ES-I3 (cell line): ENCODE results near the gene IQGAP3.

ENCODE experiments used
- H3K36me3 ChIP-seq: 2 replicates; pipeline ENCODE4 v1.6.1; 2013; ENCODE audit warnings: mild to moderate bottlenecking, low read length, control low read depth, moderate library complexity; ENCODE audit not compliant: insufficient read depth
- H3K4me1 ChIP-seq: 2 replicates; pipeline ENCODE4 v1.6.1; 2013; ENCODE audit warnings: mild to moderate bottlenecking, control low read depth, low read length; ENCODE audit not compliant: insufficient read depth
- H3K9ac ChIP-seq: 2 replicates; pipeline ENCODE4 v1.6.1; 2013; ENCODE audit warnings: low read depth, mild to moderate bottlenecking, low read length, moderate library complexity
- H3K9me3 ChIP-seq: 2 replicates; pipeline ENCODE4 v1.6.1; 2013; ENCODE audit warnings: mild to moderate bottlenecking, low read length, moderate library complexity; ENCODE audit not compliant: control insufficient read depth, insufficient read depth

The IQGAP3 gene

DNA sequence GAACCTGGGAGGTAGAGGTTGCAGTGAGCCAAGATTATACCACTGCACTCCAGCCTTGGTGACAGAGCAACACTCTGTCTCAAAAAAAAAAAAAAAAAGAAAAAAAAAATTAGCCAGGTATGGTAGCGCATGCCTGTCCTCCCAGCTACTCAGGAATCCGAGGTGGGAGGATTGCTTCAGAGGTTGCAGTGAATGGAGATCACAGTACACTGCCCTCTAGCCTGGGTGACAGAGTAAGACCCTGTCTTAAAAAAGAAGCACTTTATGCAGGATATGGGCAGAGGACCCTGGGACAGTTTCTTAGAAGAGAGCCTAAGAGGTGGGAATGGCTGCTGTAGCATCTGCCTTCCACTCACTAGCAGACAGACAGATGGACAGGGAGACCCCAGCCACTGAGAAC is 23.0 kb downstream of the IQGAP3 start:
- Histone ChIP-seq H3K36me3 (peaks cover 5% of the 10 kb centered on the region), H3K9me3 (no peaks in the 10 kb centered on the region), H3K4me1 (no peaks in the 10 kb centered on the region), H3K9ac (no peak overlapping the region)

DNA sequence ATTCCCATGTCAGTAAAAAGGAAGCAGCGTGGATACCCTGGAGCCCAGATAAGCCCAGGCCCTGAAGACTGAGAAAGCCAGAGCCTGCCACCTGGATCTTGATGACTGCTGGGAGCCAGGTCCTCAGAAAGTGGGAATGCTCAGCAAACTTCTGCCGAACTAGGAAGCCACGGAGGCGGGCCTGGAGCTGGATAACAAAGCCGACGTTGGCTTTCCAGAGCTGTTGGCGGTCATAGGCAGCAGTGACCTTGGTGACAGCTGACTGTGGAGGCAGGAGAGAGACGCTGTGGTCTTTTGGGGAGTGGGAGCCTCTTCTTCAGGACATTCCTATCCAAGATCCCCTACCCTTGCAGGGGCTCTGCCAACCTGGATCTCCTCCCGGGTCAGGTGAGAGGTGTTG is 24.4 kb downstream of the IQGAP3 start:
- H3K4me1 ChIP-seq: no peaks in the 10 kb centered on the region
- H3K36me3 ChIP-seq: peaks cover 4% of the 10 kb centered on the region
- no peaks in the 10 kb centered on the region for H3K9me3 ChIP-seq
- H3K9ac ChIP-seq: no peak overlapping the region

DNA sequence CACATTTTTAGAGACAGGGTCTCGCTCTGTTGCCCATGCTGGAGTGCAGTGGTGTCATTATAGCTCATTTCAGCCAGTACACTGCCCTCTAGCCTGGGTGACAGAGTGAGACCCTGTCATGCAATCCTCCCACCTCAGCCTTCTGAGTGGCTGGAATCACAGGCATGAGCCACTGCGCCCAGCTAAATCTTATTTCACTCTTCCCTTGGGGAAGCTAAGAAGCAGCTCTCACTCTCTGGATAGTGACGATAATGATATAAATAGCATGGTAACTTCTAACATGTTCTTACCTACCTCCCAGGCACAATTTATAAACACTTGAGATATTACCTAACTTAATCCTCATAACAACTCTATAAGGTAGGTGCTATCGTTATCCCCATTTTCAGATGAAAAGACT is 24.9 kb downstream of the IQGAP3 start:
- H3K9me3 ChIP-seq: no peaks in the 10 kb centered on the region
- no peak overlapping the region for H3K9ac ChIP-seq
- H3K36me3 ChIP-seq: peaks cover 4% of the 10 kb centered on the region
- no peaks in the 10 kb centered on the region for H3K4me1 ChIP-seq

DNA sequence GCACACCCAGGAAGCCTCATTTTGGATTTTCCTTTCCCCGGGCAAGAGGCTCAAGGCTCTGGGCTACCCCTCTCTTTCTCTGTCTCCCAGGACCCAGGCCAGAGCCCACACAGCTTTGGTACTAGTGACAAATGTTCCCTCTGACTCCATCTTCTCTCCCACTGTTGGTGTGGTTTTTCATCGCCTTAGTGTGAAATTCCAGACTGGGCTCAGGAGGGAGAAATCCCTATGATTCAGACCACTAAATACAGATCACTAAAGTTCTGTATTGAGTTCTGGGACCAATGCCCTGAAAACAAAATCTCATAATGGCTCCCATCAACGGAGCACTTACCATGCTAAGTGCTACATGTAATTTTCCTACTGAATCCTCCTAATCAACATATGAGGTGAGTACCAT is 26.1 kb downstream of the IQGAP3 start:
- peaks cover 9% of the 10 kb centered on the region for H3K36me3 ChIP-seq
- H3K9me3 ChIP-seq: no peaks in the 10 kb centered on the region
- no peak overlapping the region for H3K9ac ChIP-seq
- H3K4me1 ChIP-seq: no peaks in the 10 kb centered on the region

DNA sequence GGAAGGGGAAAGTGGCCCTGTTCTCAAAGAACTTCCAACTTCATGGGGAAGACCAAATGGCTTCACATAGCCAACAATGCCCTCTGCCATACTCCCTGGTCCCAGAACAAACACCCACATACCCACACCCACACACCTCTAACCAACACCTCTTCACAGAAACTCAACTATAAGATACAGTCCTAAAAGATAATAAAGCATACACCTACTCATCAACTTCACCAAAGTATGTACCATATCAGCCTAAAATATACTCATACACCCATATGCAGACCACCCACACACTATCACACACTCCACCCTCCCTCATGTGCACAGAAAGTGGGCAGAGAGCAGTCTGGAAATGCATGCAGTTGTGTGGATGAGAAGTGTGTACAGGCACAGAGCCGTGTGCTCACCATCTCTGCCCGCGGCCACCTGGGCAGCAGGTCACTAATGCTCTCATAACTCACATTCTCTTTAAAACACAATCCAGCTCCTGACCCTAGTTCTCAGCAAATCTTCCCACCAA is 27.7 kb downstream of the IQGAP3 start:
- H3K9me3 ChIP-seq: no peaks in the 10 kb centered on the region
- peaks cover 11% of the 10 kb centered on the region for H3K36me3 ChIP-seq
- H3K9ac ChIP-seq: no peak overlapping the region
- no peaks in the 10 kb centered on the region for H3K4me1 ChIP-seq

DNA sequence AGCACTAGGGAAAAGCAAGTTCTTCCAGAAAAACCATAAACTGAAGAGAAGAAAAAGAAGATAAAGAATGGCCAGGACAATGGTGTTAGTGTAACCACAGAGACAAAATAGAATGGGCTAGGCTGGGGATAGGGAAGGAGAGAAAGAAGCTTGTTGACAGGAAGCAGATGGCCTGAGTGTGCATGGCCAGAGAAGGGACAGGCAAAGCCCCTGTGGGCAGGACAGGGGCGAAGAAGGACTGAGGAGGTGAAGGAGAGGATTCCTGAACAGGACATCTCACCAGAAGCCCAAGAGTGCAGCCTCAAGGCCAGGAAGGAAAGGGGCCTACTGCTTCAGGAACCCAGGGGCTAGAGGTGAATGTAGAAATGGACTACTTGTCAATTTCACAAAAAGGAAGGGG is 29.3 kb downstream of the IQGAP3 start:
- Histone ChIP-seq H3K4me1 (no peaks in the 10 kb centered on the region), H3K36me3 (peaks cover 15% of the 10 kb centered on the region), H3K9me3 (no peaks in the 10 kb centered on the region), H3K9ac (no peak overlapping the region)

DNA sequence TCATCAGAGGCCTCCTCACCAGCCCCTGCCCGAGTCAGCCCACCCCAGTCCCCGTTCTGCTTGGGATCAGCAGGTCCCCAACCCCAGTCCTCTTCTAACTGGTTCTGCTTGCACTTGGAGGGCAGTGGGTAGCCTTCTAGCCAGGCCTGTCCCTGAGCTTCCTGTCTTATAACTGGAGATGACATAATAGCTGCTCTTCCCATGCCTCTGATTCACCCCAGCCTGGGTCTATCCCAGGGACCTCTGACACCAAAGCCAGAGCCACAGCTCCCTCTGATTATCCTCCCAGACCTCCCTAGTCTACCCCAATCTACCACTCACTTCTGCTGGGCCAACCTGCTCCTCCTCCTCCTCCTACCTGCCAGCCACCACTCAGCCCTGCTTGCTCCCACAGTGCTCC is 31.4 kb downstream of the IQGAP3 start:
- Histone ChIP-seq H3K9me3 (no peaks in the 10 kb centered on the region), H3K9ac (no peak overlapping the region), H3K36me3 (peaks cover 15% of the 10 kb centered on the region), H3K4me1 (no peaks in the 10 kb centered on the region)

DNA sequence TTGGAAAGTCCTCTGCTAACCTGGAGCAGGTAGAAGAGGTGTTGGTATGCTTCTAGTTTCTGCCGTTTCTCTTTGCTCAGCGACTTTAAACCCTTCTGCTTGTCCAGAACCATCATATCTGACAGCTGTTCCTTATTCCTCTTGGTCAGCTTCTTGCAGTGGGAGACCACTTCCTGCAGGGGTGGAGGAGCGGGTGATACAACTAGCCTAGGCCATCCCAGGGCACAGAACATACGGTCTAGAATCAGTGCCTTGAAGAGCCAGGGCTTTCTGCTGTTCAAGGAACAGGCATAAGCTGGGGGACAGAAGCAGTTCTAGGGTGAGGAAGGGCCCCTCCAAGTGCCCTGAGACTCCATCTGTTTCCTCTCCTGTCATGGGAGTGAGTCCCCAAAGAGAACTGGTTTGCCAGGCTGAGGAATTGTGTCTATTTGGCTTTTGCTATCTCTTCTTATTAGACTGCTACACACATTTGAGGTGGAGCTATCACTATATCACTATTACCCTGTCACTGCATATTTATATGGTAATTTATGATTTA is 32.5 kb downstream of the IQGAP3 start:
- Histone ChIP-seq H3K36me3 (peaks cover 11% of the 10 kb centered on the region), H3K9ac (no peak overlapping the region), H3K4me1 (no peaks in the 10 kb centered on the region), H3K9me3 (no peaks in the 10 kb centered on the region)

DNA sequence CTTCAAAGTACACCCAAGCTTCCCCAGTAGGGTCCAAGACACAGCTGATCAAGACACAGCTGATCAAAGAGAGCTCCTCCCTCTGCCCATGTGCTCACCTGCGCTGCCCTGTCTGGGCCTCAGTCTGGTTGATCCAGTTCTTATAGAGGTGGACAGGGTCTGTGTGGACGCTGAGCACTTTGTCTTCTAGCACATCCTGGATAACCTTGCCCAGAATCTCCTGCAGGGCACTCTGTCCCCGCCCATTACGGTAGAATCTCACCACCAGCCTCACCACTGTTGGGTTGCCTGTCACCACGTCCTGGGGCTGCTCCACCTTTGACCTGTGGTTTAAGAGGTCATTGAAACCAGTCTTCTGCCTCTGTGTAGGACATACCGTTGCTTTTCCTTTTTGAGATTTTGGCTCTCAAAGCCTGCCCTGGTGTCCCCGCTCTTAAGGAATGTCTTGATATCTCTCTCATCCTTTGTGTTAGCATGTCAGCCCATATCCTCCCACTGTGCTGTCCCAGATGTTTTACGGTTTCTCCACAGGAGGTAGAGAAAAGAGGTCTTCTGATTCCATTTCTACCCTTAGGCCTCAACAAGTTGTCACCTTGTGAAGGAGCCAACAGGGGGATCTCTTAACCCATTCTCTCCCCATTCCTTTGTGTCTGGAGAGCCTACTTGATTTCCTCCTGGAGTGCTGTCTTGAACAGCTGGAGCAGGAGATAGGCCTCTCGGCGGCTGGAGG is 33.5 kb downstream of the IQGAP3 start:
- H3K9me3 ChIP-seq: no peaks in the 10 kb centered on the region
- no peaks in the 10 kb centered on the region for H3K4me1 ChIP-seq
- H3K36me3 ChIP-seq: peaks cover 11% of the 10 kb centered on the region
- no peak overlapping the region for H3K9ac ChIP-seq

DNA sequence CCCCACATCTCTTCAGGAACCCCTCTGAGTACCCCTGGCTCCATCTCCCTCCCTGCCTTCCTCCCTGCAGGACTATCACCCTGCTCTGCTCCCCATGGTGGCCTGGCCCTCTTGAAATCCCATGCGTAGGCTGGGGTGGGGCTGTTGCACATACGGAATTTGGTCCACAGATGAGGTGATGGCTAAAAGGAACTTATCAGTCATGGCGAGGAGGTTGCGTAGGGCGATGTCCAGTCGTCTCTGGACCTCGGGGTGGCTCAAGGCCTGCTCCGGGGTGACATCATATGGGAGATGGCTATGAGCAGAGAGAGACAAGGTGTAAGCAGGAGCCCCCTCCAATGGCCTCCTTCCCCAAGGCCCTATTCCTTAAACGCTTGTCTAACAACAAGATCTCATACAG is 35.3 kb downstream of the IQGAP3 start:
- Histone ChIP-seq H3K4me1 (no peaks in the 10 kb centered on the region), H3K36me3 (peaks cover 11% of the 10 kb centered on the region), H3K9ac (no peak overlapping the region), H3K9me3 (no peaks in the 10 kb centered on the region)

DNA sequence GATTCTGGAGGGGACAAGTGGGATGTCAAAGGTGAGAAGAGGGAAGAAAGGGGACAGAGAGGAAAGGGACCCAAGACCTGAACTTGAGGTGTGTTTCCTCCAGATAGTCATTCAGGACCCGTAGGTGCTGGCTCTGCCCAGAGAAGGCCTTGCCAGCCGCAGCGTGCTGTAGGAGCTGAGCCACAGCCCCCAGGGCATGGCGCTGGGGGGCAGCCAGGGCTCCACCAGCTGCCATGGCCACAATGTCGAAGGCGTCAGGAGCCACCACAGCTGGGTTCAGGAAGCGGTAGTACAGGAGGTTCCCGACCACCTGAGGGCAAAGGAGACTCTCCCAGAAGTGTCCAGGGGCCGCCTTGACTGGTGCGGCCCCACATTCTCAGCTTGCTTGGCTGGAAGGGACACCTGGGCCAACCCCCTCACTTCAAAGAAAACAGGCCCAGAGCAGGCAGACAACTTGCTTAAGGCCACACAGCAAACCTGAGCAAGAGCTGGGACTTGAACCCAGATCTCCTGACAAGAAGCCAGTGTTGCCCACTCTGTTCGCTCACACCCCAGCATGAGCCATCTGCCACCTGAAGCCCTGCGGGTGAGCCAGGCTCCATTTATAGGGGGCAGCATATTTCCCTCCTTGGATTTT is 37.8 kb downstream of the IQGAP3 start:
- Histone ChIP-seq H3K4me1 (no peaks in the 10 kb centered on the region), H3K9ac (no peak overlapping the region), H3K36me3 (peaks cover 3% of the 10 kb centered on the region), H3K9me3 (no peaks in the 10 kb centered on the region)

DNA sequence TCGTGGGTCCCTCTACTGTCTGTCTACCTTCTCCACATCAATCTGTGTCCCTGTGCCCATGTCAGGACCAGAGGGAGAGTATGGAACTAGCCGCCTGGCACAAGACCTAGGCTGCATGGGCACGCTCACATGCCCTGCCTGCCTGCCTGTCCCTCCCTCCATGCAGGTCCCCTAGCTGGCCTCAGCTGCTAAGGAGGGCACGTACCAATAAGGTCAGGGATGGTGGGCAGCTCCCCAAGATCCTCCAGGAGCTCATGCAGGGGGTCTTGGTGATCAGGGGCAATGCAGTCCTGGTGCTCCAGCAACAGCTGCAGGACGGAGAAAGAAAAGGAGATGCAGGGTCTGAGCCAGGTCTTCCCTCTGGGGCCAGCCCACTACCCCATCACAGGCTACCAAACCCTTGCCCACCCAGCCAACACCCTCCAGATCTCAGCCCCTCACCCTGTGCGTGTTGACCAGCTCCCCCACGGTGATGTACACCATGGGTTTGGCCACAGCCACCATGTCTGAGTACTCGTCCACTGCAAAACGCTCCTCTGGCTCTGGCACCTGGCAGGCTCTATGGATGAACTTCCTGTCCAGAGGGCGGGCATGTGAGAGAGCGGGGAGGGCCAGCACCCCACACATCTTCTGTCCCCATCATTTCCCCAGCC is 38.7 kb downstream of the IQGAP3 start:
- no peaks in the 10 kb centered on the region; the same call in 1 of the 2 replicates for H3K36me3 ChIP-seq
- H3K4me1 ChIP-seq: no peaks in the 10 kb centered on the region
- no peak overlapping the region for H3K9ac ChIP-seq
- no peaks in the 10 kb centered on the region for H3K9me3 ChIP-seq

DNA sequence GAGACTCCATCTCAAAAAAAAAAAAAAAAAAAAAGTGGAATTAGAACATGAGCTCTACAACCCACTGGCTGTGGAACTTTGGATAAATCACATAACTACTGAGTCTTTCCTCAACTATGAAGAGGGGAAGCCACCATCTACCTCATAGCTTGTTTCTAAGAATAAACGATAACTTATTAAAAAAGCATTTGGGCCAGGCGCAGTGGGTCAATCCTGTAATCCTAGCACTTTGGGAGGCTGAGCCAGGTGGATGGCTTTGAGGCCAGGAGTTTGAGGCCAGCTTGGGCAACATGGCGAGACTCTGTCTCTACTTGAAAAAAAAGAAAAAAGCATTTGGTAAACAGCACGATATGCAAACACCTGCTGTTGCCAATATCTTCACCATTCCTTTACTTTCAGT is 40.0 kb downstream of the IQGAP3 start:
- Histone ChIP-seq H3K4me1 (no peaks in the 10 kb centered on the region), H3K36me3 (no peaks in the 10 kb centered on the region; the same call in 1 of the 2 replicates), H3K9me3 (no peaks in the 10 kb centered on the region), H3K9ac (no peak overlapping the region)

DNA sequence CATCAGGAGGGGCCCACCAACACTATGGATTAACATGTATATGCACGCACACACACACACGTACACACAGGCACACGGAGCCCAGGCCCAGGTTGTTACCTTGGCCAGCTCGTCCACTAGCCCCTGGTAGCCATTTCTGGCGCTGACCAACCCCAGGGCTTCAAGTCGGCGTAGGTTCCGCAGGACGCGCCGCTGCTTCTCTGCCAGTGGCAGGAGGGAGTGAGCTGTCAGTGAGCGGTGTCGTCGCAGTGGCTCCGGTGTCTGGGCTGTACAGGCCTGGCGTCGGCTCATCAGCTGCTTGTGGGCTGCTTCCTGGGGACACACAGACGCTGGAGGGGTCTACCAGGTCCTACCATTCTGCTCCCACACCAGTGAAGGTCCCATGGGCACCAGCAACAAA is 42.4 kb downstream of the IQGAP3 start:
- H3K9ac ChIP-seq: no peak overlapping the region
- H3K36me3 ChIP-seq: peaks cover 4% of the 10 kb centered on the region; the same call in 1 of the 2 replicates

More for the DNA sequence above, 42.4 kb downstream of the IQGAP3 start:
- Histone ChIP-seq H3K4me1 (peaks cover 10% of the 10 kb centered on the region), H3K9me3 (no peaks in the 10 kb centered on the region)
